Measurements from ENCODE around the gene TRABD2B. TPM values are rescaled to one million over a fixed set of nuclear protein-coding genes. Genes with fewer than 3 reads are reported as not detected.

The TRABD2B gene
- total and polyA plus RNA-seq, 2 experiments from 2014 or later: 1.6 to 2.0 TPM

DNA sequence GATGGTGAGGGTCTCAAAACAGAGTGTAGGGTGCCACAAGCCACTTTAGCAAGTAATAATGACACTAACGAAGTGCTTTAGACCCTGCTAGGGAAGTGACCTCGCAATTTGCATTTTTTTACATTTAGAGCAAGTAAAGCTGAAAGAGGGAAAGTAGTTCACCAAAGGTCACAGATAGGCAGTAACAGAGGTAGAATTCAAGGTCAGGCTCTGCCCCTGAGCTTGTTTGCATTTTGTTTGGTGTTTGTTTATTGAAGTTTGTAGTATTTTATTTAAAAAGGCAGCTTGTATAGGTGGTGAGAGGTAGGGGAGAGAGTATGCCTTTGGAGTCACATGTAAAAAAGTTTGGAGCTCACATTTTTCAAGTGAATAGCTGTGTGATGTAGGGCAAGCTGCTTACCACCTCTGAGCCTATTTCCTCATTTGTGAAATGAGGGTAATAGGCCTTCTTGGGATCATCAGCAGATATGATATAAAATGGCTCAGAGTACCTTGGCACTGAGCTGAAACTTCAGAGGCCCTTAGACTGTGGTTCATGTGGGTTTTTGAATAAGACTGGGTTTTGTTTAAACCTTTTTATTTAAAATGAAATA lies 142.5 kb downstream of the TRABD2B start:
- H4K20me1 ChIP-seq (replicated peaks; ENCODE audit: insufficient read depth): no peaks in the 10 kb centered on the region
- no peaks in the 10 kb centered on the region for H3K79me2 ChIP-seq (replicated peaks; ENCODE audit: insufficient read depth)
- peaks cover 4% of the 10 kb centered on the region for H3K27me3 Mint-ChIP-seq (ENCODE audit: insufficient read depth, low read depth, poor library complexity)
- H3K4me3 ChIP-seq: no peak overlapping the region
- H3K27ac Mint-ChIP-seq: no peak overlapping the region
- H3K36me3 ChIP-seq (ENCODE audit: insufficient read depth): no peaks in the 10 kb centered on the region
- no peak overlapping the region for H3K4me2 ChIP-seq
- DNase-seq (ENCODE audit: low spot score): no peak
- no peak overlapping the region for H3K4me3 Mint-ChIP-seq
- H3K27ac ChIP-seq (ENCODE audit: low read depth): no peak overlapping the region
- ATAC-seq: no peak
- no peaks in the 10 kb centered on the region for H3K27me3 ChIP-seq (ENCODE audit: insufficient read depth)
- no peaks in the 10 kb centered on the region for H3K9me3 Mint-ChIP-seq
- no peaks in the 10 kb centered on the region for H3K9me2 ChIP-seq (ENCODE audit: insufficient read depth)
- no peak overlapping the region for H2AFZ ChIP-seq
- peaks cover 6% of the 10 kb centered on the region for H3K4me1 ChIP-seq (ENCODE audit: insufficient read depth)
- TF ChIP-seq POLR2AphosphoS5 (IDR thresholded peaks at IDR 0.05; ENCODE audit: low read depth) (no peak), STAT1 (IDR thresholded peaks at IDR 0.05; ENCODE audit: unreplicated experiment) (no peak), JUNB (IDR thresholded peaks at IDR 0.05; ENCODE audit: unreplicated experiment) (no peak)
- TF ChIP-seq, protein P1, sequence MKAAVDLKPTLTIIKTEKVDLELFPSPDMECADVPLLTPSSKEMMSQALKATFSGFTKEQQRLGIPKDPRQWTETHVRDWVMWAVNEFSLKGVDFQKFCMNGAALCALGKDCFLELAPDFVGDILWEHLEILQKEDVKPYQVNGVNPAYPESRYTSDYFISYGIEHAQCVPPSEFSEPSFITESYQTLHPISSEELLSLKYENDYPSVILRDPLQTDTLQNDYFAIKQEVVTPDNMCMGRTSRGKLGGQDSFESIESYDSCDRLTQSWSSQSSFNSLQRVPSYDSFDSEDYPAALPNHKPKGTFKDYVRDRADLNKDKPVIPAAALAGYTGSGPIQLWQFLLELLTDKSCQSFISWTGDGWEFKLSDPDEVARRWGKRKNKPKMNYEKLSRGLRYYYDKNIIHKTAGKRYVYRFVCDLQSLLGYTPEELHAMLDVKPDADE (IDR thresholded peaks at IDR 0.05): no peak
- TF ChIP-seq, protein P2, sequence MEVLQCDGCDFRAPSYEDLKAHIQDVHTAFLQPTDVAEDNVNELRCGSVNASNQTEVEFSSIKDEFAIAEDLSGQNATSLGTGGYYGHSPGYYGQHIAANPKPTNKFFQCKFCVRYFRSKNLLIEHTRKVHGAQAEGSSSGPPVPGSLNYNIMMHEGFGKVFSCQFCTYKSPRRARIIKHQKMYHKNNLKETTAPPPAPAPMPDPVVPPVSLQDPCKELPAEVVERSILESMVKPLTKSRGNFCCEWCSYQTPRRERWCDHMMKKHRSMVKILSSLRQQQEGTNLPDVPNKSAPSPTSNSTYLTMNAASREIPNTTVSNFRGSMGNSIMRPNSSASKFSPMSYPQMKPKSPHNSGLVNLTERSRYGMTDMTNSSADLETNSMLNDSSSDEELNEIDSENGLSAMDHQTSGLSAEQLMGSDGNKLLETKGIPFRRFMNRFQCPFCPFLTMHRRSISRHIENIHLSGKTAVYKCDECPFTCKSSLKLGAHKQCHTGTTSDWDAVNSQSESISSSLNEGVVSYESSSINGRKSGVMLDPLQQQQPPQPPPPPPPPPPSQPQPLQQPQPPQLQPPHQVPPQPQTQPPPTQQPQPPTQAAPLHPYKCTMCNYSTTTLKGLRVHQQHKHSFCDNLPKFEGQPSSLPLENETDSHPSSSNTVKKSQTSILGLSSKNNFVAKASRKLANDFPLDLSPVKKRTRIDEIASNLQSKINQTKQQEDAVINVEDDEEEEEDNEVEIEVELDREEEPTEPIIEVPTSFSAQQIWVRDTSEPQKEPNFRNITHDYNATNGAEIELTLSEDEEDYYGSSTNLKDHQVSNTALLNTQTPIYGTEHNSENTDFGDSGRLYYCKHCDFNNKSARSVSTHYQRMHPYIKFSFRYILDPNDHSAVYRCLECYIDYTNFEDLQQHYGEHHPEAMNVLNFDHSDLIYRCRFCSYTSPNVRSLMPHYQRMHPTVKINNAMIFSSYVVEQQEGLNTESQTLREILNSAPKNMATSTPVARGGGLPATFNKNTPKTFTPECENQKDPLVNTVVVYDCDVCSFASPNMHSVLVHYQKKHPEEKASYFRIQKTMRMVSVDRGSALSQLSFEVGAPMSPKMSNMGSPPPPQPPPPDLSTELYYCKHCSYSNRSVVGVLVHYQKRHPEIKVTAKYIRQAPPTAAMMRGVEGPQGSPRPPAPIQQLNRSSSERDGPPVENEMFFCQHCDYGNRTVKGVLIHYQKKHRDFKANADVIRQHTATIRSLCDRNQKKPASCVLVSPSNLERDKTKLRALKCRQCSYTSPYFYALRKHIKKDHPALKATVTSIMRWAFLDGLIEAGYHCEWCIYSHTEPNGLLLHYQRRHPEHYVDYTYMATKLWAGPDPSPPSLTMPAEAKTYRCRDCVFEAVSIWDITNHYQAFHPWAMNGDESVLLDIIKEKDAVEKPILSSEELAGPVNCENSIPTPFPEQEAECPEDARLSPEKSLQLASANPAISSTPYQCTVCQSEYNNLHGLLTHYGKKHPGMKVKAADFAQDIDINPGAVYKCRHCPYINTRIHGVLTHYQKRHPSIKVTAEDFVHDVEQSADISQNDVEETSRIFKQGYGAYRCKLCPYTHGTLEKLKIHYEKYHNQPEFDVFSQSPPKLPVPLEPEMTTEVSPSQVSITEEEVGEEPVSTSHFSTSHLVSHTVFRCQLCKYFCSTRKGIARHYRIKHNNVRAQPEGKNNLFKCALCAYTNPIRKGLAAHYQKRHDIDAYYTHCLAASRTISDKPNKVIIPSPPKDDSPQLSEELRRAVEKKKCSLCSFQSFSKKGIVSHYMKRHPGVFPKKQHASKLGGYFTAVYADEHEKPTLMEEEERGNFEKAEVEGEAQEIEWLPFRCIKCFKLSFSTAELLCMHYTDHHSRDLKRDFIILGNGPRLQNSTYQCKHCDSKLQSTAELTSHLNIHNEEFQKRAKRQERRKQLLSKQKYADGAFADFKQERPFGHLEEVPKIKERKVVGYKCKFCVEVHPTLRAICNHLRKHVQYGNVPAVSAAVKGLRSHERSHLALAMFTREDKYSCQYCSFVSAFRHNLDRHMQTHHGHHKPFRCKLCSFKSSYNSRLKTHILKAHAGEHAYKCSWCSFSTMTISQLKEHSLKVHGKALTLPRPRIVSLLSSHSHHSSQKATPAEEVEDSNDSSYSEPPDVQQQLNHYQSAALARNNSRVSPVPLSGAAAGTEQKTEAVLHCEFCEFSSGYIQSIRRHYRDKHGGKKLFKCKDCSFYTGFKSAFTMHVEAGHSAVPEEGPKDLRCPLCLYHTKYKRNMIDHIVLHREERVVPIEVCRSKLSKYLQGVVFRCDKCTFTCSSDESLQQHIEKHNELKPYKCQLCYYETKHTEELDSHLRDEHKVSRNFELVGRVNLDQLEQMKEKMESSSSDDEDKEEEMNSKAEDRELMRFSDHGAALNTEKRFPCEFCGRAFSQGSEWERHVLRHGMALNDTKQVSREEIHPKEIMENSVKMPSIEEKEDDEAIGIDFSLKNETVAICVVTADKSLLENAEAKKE (CRISPR knock-in tag; IDR thresholded peaks at IDR 0.05): no peak
- TF ChIP-seq, protein P3, sequence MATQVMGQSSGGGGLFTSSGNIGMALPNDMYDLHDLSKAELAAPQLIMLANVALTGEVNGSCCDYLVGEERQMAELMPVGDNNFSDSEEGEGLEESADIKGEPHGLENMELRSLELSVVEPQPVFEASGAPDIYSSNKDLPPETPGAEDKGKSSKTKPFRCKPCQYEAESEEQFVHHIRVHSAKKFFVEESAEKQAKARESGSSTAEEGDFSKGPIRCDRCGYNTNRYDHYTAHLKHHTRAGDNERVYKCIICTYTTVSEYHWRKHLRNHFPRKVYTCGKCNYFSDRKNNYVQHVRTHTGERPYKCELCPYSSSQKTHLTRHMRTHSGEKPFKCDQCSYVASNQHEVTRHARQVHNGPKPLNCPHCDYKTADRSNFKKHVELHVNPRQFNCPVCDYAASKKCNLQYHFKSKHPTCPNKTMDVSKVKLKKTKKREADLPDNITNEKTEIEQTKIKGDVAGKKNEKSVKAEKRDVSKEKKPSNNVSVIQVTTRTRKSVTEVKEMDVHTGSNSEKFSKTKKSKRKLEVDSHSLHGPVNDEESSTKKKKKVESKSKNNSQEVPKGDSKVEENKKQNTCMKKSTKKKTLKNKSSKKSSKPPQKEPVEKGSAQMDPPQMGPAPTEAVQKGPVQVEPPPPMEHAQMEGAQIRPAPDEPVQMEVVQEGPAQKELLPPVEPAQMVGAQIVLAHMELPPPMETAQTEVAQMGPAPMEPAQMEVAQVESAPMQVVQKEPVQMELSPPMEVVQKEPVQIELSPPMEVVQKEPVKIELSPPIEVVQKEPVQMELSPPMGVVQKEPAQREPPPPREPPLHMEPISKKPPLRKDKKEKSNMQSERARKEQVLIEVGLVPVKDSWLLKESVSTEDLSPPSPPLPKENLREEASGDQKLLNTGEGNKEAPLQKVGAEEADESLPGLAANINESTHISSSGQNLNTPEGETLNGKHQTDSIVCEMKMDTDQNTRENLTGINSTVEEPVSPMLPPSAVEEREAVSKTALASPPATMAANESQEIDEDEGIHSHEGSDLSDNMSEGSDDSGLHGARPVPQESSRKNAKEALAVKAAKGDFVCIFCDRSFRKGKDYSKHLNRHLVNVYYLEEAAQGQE (IDR thresholded peaks at IDR 0.05; ENCODE audit: unreplicated experiment): no peak
- H3K36me3 Mint-ChIP-seq (ENCODE audit: low read depth): no peaks in the 10 kb centered on the region
- peaks cover 10% of the 10 kb centered on the region for H3K4me1 Mint-ChIP-seq
- no peaks in the 10 kb centered on the region for H3F3A ChIP-seq (replicated peaks; ENCODE audit: low read depth)
